Peyer's patch (tissue), 4 donors: ENCODE results near the gene PRSS21.

ENCODE experiments used
- POLR2A ChIP-seq, 2 donors: fragments of 450-650 bp; IDR thresholded peaks; one replicate each; pipeline ENCODE4 v1.5.1; 2017; ENCODE audit warnings: antibody characterized with exemption in 2 of 2, mild to moderate bottlenecking in 2 of 2, moderate library complexity in 2 of 2
- TF ChIP-seq, protein P1 (sequence below), 6 experiments: fragments of 450-650 bp in 4 of 6; fragments of 200-600 bp in 2 of 6; sonication (generic) in 1 of 6; IDR thresholded peaks; one replicate each; pipeline ENCODE4 v1.5.1; 2017 to 2019; ENCODE audit warnings: antibody characterized with exemption in 6 of 6, mild to moderate bottlenecking in 3 of 6, moderate library complexity in 1 of 6

DNA sequence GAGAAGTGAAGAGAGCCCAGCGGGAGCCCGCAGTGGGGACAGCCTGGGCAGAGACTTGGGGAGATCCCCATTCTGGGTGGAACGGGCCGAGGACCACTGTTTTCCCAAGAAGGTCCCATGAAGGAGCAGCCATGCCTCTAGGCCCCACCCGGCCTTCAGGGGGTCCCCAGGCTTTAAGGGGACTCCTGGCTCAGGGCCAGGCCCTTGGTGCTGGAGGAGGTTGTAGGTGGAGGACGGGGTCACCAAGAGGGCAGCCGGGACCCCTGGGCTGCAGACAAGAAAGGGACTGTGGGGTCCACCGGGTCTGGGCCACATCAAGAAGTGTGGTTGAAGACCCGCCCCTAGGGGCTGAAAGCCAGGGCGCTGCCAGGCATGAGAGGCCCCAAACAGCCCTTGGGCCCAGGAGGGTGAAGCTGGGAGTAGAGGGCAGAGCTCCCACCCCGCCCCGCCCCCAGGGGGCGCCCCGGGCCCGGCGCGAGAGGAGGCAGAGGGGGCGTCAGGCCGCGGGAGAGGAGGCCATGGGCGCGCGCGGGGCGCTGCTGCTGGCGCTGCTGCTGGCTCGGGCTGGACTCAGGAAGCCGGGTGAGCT, at the start of gene PRSS21:
- TF ChIP-seq POLR2A (IDR thresholded peaks at IDR 0.05): no peak
- TF ChIP-seq, protein P1, sequence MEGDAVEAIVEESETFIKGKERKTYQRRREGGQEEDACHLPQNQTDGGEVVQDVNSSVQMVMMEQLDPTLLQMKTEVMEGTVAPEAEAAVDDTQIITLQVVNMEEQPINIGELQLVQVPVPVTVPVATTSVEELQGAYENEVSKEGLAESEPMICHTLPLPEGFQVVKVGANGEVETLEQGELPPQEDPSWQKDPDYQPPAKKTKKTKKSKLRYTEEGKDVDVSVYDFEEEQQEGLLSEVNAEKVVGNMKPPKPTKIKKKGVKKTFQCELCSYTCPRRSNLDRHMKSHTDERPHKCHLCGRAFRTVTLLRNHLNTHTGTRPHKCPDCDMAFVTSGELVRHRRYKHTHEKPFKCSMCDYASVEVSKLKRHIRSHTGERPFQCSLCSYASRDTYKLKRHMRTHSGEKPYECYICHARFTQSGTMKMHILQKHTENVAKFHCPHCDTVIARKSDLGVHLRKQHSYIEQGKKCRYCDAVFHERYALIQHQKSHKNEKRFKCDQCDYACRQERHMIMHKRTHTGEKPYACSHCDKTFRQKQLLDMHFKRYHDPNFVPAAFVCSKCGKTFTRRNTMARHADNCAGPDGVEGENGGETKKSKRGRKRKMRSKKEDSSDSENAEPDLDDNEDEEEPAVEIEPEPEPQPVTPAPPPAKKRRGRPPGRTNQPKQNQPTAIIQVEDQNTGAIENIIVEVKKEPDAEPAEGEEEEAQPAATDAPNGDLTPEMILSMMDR (IDR thresholded peaks at IDR 0.05): peak in 1 of 6 experiments; percentile 19
